ENCODE measurements around the gene KLHDC7B. TPM values are rescaled to one million over a fixed set of nuclear protein-coding genes. Genes with fewer than 3 reads are reported as not detected.
A peak's percentile ranks its signal among the peaks of the same experiment; 100 is the strongest.

The KLHDC7B gene
- total and polyA plus RNA-seq, 2 donors (not counting 3 experiments of a cell fraction or from before 2014, with no cell fraction given) = not detected

- POLR2A ChIA-PET = no interaction called here
- DNase-seq (ENCODE audit: low read depth, low spot score) (no peak), FAIRE-seq (no peak)
- no peaks in the 10 kb centered on the region for H3K9me1 ChIP-seq (replicated peaks; ENCODE audit: control insufficient read depth, extremely low read depth, insufficient read depth, low read length)
- intact Hi-C loops (cut with micrococcal nuclease) = no loop called here
- H3K9me3 ChIP-seq (replicated peaks; ENCODE audit: control insufficient read depth, insufficient read depth, low read length) = no peaks in the 10 kb centered on the region
- no TSS peak for BruUV-seq (replicated peaks)
- CTCF ChIA-PET = no interaction called here
- H3K36me3 ChIP-seq (ENCODE audit: control insufficient read depth in 2 of 2, extremely low read depth in 1 of 2, insufficient read depth in 2 of 2, low read length in 2 of 2) = peaks cover 0 to 22% of the 10 kb centered on the region in 2 experiments
- no peak overlapping the region for H2AFZ ChIP-seq (ENCODE audit: low read depth, low read length)
- no peak overlapping the region for H3K27ac ChIP-seq (ENCODE audit: insufficient read depth, low read depth, low read length)
- H3K4me3 ChIP-seq (replicated peaks in 1 of 3; ENCODE audit: insufficient read depth in 1 of 3, low read depth in 1 of 3, low read length in 3 of 3) = no peak overlapping the region
- H3K4me1 ChIP-seq (ENCODE audit: control insufficient read depth, extremely low read depth, insufficient read depth, low read length) = peaks cover 12% of the 10 kb centered on the region
- H3K9ac ChIP-seq (replicated peaks; ENCODE audit: extremely low read depth, insufficient read depth, low read length) = no peak overlapping the region
- H3K79me2 ChIP-seq (ENCODE audit: control insufficient read depth, insufficient read depth, low read length) = peaks cover 10% of the 10 kb centered on the region
- H3K27me3 ChIP-seq (ENCODE audit: control insufficient read depth in 2 of 2, insufficient read depth in 2 of 2, low read length in 2 of 2) = no peaks in the 10 kb centered on the region
- TF ChIP-seq POLR2AphosphoS5 (IDR thresholded peaks at IDR 0.05; ENCODE audit: insufficient read depth, low read depth, low read length) = no peak
- no peak for TF ChIP-seq MAX (IDR thresholded peaks at IDR 0.05; ENCODE audit: insufficient read depth, insufficient read length)
- dilution Hi-C loops (cut with MboI; ENCODE audit: extremely low pct_ligation_motif_present, low sequenced_read_pairs) = no loop called here
- H4K20me1 ChIP-seq (replicated peaks; ENCODE audit: control insufficient read depth, extremely low read depth, insufficient read depth, low read length) = no peaks in the 10 kb centered on the region
- H3K4me2 ChIP-seq (ENCODE audit: insufficient read depth, low read length) = no peak overlapping the region
Observed at GRCh38 chr22:50523458-50523805, 22.3 kb upstream of the KLHDC7B start.

DNA sequence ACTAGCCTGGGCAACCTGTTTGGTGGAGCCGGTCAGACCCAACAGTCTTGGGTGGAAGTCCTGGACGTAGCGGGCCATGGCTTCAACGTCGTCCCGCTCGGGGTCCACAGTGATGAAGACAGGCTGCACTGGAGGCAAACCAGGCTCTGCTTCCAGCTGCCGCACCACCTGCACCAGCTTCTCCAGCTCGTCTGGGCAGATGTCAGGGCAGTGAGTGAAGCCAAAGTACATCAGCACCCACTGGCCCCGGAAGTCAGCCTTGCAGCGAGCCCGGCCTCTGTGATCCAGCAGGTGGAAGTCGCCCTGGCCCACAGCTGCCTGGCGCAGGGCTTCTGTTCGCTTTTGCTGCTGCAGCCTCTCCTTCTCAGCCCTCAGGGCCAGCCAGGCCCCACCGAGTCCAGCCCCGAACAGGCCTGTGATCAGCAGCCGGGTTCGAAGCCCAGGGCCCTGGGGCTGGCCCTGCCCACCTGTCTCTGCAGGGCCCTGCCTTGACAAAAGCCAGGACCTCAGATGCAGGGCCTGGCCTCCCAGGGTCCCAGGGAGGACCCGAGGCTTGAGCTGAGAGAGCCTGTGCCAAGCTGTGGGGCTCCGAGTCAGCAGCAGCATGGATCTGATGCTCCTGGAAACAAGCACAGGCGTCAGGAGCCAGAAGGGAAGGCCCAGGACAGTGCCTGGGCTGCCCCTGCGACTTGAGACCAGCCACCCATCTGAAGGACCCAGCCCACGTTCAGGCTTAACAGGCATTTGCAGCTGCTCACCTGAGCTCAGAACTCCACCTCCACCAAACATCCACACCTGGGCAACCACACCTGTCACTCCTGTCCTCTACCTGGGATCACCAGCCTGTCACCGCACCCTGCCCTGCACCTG lies 21.7 kb upstream of the KLHDC7B start:
- peaks cover 12% of the 10 kb centered on the region for H3K4me1 ChIP-seq (ENCODE audit: control insufficient read depth, extremely low read depth, insufficient read depth, low read length)
- dilution Hi-C loops (cut with MboI; ENCODE audit: extremely low pct_ligation_motif_present, low sequenced_read_pairs) = no loop called here
- H3K9me3 ChIP-seq (replicated peaks; ENCODE audit: control insufficient read depth, insufficient read depth, low read length) = no peaks in the 10 kb centered on the region
- no peak for TF ChIP-seq JUN (IDR thresholded peaks at IDR 0.05; ENCODE audit: borderline replicate concordance, insufficient read depth, insufficient read length, low read depth)
- no peak for TF ChIP-seq POLR2AphosphoS5 (IDR thresholded peaks at IDR 0.05; ENCODE audit: insufficient read depth, low read depth, low read length)
- no peak for TF ChIP-seq POLR2A (IDR thresholded peaks at IDR 0.05; ENCODE audit: low read depth, low read length)
- no peak for TF ChIP-seq GATA2 (IDR thresholded peaks at IDR 0.05; ENCODE audit: insufficient read depth, insufficient read length, low read depth, low read length)
- no peak for TF ChIP-seq MAX (IDR thresholded peaks at IDR 0.05; ENCODE audit: insufficient read depth, insufficient read length)
- no peak for TF ChIP-seq CTCF (IDR thresholded peaks at IDR 0.05; ENCODE audit: extremely low read depth in 1 of 2, insufficient read depth in 1 of 2, low read depth in 1 of 2, low read length in 2 of 2)
- no peak for TF ChIP-seq MYC (IDR thresholded peaks at IDR 0.05; ENCODE audit: low read depth, low read length)
- TF ChIP-seq EZH2 (IDR thresholded peaks at IDR 0.05; ENCODE audit: borderline replicate concordance, low read depth, low read length, severe bottlenecking) = no peak
- TF ChIP-seq FOS (IDR thresholded peaks at IDR 0.05; ENCODE audit: borderline replicate concordance, insufficient read depth, low read length) = no peak
- no peak for FAIRE-seq
- peaks cover 10% of the 10 kb centered on the region for H3K79me2 ChIP-seq (ENCODE audit: control insufficient read depth, insufficient read depth, low read length)
- intact Hi-C loops (cut with micrococcal nuclease) = loop anchor here (2.0 kb wide), 1 partner anchor 59 kb away; the partner anchor contains the start of gene CHKB
- H3K36me3 ChIP-seq (ENCODE audit: control insufficient read depth in 2 of 2, extremely low read depth in 1 of 2, insufficient read depth in 2 of 2, low read length in 2 of 2) = peaks cover 0 to 22% of the 10 kb centered on the region in 2 experiments
- H3K27me3 ChIP-seq (ENCODE audit: control insufficient read depth in 2 of 2, insufficient read depth in 2 of 2, low read length in 2 of 2) = no peaks in the 10 kb centered on the region
- H3K9me1 ChIP-seq (replicated peaks; ENCODE audit: control insufficient read depth, extremely low read depth, insufficient read depth, low read length) = no peaks in the 10 kb centered on the region
- ChIA-PET POLR2A (interaction anchor here (0.6 kb wide), 1 partner anchor 24 kb away, joined by 4 read pairs; no protein-coding TSS in a partner anchor), CTCF (interaction anchor here (0.8 to 2.7 kb wide), 7 partner anchors 9 to 287 kb away, joined by 3 to 28 read pairs (median 16); partner anchors contain the start of gene SYCE3)
- no peaks in the 10 kb centered on the region for H4K20me1 ChIP-seq (replicated peaks; ENCODE audit: control insufficient read depth, extremely low read depth, insufficient read depth, low read length)
- H3K4me2 ChIP-seq (ENCODE audit: insufficient read depth, low read length) = peak overlapping the region; percentile 40
- H3K27ac ChIP-seq (ENCODE audit: insufficient read depth, low read depth, low read length) = no peak overlapping the region
- H2AFZ ChIP-seq (ENCODE audit: low read depth, low read length) = no peak overlapping the region
- peak overlapping the region; percentile 68 for H3K9ac ChIP-seq (replicated peaks; ENCODE audit: extremely low read depth, insufficient read depth, low read length)
- DNase-seq (ENCODE audit: low read depth, low spot score) = no peak
- no TSS peak for BruUV-seq (replicated peaks)
- H3K4me3 ChIP-seq (replicated peaks in 1 of 3; ENCODE audit: insufficient read depth in 1 of 3, low read depth in 1 of 3, low read length in 3 of 3) = peak overlapping the region; percentile 29 to 66 (median 48)

Measured in endothelial cell of umbilical vein (primary cell).